HEK293 (cell line): Measurements from ENCODE around the gene ANKH.

Source experiments
- CTCF ChIA-PET: fragments of 350-600 bp; formaldehyde crosslinking; extraction: SDS; loops from one replicate; lab custom pipeline; 2021; ENCODE audit warnings: antibody characterized with exemption; lab: Yijun Ruan, JAX
- POLR2A ChIA-PET: fragments of 300-600 bp; formaldehyde crosslinking; extraction: SDS; loops from one replicate; lab custom pipeline; 2020; ENCODE audit warnings: antibody characterized with exemption, inconsistent platforms; lab: Yijun Ruan, JAX
- H3K27ac ChIP-seq: fragments of 200-500 bp; sonication (Bioruptor generic); 2 replicates; pipeline ENCODE4 v1.5.1; 2014; ENCODE audit warnings: low read depth, low read length, control low read depth, inconsistent platforms; ENCODE audit errors: extremely low read depth
- H3K36me3 ChIP-seq, 2 experiments: fragments of 200-500 bp in 1 of 2; sonication (Bioruptor generic) in 1 of 2; 1 replicate in 1 of 2; 2 replicates in 1 of 2; pipeline ENCODE4 v1.5.1; 2014 to 2017; ENCODE audit warnings: inconsistent platforms in 2 of 2, low read length in 2 of 2; ENCODE audit not compliant: control insufficient read depth in 2 of 2, insufficient read depth in 1 of 2
- H3K4me1 ChIP-seq: fragments of 200-500 bp; sonication (Bioruptor generic); 2 replicates; pipeline ENCODE4 v1.5.1; 2014; ENCODE audit warnings: mild to moderate bottlenecking, low read length, inconsistent platforms; ENCODE audit not compliant: control insufficient read depth, insufficient read depth
- H3K4me3 ChIP-seq: 2 replicates; pipeline ENCODE4 v1.5.1; 2011; ENCODE audit warnings: low read depth, mild to moderate bottlenecking, control low read depth, low read length, moderate library complexity
- H3K9me3 ChIP-seq: fragments of 200-500 bp; sonication (Bioruptor generic); 2 replicates; pipeline ENCODE4 v1.5.1; 2014; ENCODE audit warnings: low read depth, low read length, inconsistent platforms; ENCODE audit not compliant: control insufficient read depth, insufficient read depth
- MYNN ChIP-seq: fragments of 450-650 bp; formaldehyde crosslinking; IDR thresholded peaks from 2 replicates; pipeline ENCODE4 v1.5.1; 2016; ENCODE audit warnings: missing biosample characterization, missing genetic modification characterization, borderline replicate concordance
- YY2 ChIP-seq: fragments of 450-650 bp; formaldehyde crosslinking; IDR thresholded peaks from 2 replicates; pipeline ENCODE4 v1.5.1; 2016; ENCODE audit warnings: missing biosample characterization, missing genetic modification characterization
- ZNF174 ChIP-seq: fragments of 450-650 bp; formaldehyde crosslinking; IDR thresholded peaks from 2 replicates; pipeline ENCODE4 v1.5.0; 2017; ENCODE audit warnings: missing biosample characterization, mild to moderate bottlenecking, missing genetic modification characterization
- ZNF175 ChIP-seq: fragments of 450-650 bp; formaldehyde crosslinking; IDR thresholded peaks from 2 replicates; pipeline ENCODE4 v1.5.1; 2016; ENCODE audit warnings: missing biosample characterization, missing genetic modification characterization
- ZNF214 ChIP-seq: fragments of 450-650 bp; formaldehyde crosslinking; IDR thresholded peaks from 2 replicates; pipeline ENCODE4 v1.5.1; 2017; ENCODE audit warnings: missing biosample characterization, mild to moderate bottlenecking, missing genetic modification characterization, borderline replicate concordance
- ZNF426 ChIP-seq: fragments of 450-650 bp; formaldehyde crosslinking; IDR thresholded peaks from 2 replicates; pipeline ENCODE4 v1.5.1; 2017; ENCODE audit warnings: missing biosample characterization, missing genetic modification characterization, mild to moderate bottlenecking, inconsistent platforms, moderate library complexity
- ZNF473 ChIP-seq: fragments of 450-650 bp; formaldehyde crosslinking; IDR thresholded peaks from 2 replicates; pipeline ENCODE4 v1.5.1; 2017; ENCODE audit warnings: missing biosample characterization, missing genetic modification characterization
- ZNF521 ChIP-seq: fragments of 450-650 bp; formaldehyde crosslinking; IDR thresholded peaks from 2 replicates; pipeline ENCODE4 v1.5.1; 2017; ENCODE audit warnings: missing biosample characterization, mild to moderate bottlenecking, missing genetic modification characterization
- ZNF529 ChIP-seq: fragments of 450-650 bp; formaldehyde crosslinking; IDR thresholded peaks from 2 replicates; pipeline ENCODE4 v1.5.1; 2017; ENCODE audit warnings: missing genetic modification characterization, missing biosample characterization; ENCODE audit not compliant: insufficient replicate concordance
- ZNF596 ChIP-seq: fragments of 450-650 bp; IDR thresholded peaks from 2 replicates; pipeline ENCODE4 v1.5.0; 2018; ENCODE audit warnings: missing biosample characterization, mild to moderate bottlenecking, missing genetic modification characterization, moderate library complexity
- ZNF76 ChIP-seq: fragments of 450-650 bp; formaldehyde crosslinking; IDR thresholded peaks from 2 replicates; pipeline ENCODE4; 2016; ENCODE audit warnings: low read depth, missing biosample characterization, missing genetic modification characterization, borderline replicate concordance
- TF ChIP-seq, protein P1 (sequence below): fragments of 450-650 bp; formaldehyde crosslinking; IDR thresholded peaks from 2 replicates; pipeline ENCODE4 v1.5.0; 2017; ENCODE audit warnings: missing biosample characterization, missing genetic modification characterization, borderline replicate concordance

The ANKH gene

DNA sequence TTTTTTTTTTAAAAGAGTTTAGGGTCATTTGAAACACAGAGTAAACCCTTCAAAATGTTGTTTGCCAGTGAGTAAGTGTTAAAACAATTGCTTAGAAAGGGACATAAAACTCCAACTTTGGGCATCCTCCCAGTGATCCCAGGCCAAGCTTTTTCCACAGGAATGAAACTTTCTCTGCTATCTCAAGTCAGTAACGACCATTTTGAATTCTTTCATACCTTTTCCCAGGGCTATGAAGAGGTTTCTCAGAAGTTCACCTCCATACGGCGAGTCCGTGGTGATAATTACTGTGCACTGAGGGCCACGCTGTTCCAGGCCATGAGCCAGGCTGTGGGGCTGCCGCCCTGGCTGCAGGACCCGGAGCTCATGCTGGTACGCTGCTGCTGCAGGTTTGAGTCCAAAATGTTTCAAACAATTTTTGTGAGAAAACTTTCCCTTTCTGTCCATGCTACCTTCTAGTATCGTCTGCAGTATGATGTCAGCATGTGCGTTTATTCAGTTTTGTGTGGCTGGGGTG, 190.3 kb downstream of the ANKH start:
- H3K4me3 ChIP-seq: no peak overlapping the region
- TF ChIP-seq ZNF175: no peak
- no peak overlapping the region for H3K27ac ChIP-seq
- peaks cover 50 to 53% of the 10 kb centered on the region in 2 experiments for H3K36me3 ChIP-seq
- H3K9me3 ChIP-seq: no peaks in the 10 kb centered on the region
- no peaks in the 10 kb centered on the region for H3K4me1 ChIP-seq
- CTCF ChIA-PET: interaction anchor here (0.7 kb wide), 1 partner anchor 329 kb away, joined by 3 read pairs; no protein-coding TSS in a partner anchor
- POLR2A ChIA-PET: no interaction called here

DNA sequence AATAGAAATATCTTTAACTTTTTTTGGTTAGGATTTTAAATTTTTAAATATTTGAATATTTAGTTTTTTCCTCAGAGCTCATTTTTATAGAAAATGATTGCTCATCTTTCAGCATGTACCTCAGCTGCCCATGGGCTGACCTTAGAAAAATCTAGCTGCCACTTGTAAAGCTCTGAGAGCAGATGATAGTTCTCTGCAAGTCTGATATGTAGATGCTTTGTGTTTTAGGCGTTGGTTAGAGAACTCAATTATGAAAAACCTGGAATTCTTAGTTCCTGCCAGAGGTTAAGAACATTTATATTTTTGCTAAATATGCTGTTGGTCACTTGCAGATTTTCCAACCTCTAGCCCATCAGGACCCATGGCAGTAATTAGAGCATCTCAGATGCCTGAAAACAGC, 192.0 kb downstream of the ANKH start:
- ChIA-PET CTCF (interaction anchor here (0.8 to 1.0 kb wide), 3 partner anchors 10 to 323 kb away, joined by 3 to 4 read pairs (median 4); no protein-coding TSS in a partner anchor), POLR2A (no interaction called here)
- TF ChIP-seq ZNF596 (no peak), YY2 (tag by site-specific recombination) (no peak), ZNF521 (tag by site-specific recombination) (no peak)
- TF ChIP-seq, protein P1, sequence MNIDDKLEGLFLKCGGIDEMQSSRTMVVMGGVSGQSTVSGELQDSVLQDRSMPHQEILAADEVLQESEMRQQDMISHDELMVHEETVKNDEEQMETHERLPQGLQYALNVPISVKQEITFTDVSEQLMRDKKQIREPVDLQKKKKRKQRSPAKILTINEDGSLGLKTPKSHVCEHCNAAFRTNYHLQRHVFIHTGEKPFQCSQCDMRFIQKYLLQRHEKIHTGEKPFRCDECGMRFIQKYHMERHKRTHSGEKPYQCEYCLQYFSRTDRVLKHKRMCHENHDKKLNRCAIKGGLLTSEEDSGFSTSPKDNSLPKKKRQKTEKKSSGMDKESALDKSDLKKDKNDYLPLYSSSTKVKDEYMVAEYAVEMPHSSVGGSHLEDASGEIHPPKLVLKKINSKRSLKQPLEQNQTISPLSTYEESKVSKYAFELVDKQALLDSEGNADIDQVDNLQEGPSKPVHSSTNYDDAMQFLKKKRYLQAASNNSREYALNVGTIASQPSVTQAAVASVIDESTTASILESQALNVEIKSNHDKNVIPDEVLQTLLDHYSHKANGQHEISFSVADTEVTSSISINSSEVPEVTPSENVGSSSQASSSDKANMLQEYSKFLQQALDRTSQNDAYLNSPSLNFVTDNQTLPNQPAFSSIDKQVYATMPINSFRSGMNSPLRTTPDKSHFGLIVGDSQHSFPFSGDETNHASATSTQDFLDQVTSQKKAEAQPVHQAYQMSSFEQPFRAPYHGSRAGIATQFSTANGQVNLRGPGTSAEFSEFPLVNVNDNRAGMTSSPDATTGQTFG (tag by site-specific recombination): no peak
- no peak overlapping the region for H3K4me3 ChIP-seq
- H3K4me1 ChIP-seq: no peaks in the 10 kb centered on the region
- no peak overlapping the region for H3K27ac ChIP-seq
- no peaks in the 10 kb centered on the region for H3K9me3 ChIP-seq
- H3K36me3 ChIP-seq: peaks cover 50% of the 10 kb centered on the region in 2 experiments

DNA sequence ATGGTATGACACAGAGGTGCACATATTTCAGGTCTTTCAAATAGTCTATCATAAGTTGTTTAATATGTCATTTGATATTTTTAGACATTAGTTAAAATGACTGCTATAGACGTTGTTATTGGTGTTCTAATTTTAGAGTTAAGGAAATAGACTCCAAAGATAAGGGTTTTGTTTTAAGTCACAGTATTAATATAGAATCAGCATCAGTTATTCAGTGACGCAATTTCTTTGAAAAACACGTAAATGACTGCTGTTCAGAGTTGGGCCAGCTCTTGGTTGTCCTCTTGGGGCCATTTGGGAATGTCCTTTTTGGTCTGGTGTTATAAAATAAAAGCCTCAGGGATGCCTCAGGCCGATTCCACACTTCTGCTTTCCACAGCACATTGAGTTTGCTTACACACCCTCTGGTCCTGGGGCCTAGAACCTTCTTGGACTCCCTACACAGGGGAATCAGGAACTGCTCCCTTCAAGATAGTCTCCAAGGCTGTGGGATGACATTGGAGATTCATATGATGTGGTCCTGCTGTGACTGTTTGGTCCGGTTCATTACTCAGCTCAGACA, 192.7 kb downstream of the ANKH start:
- TF ChIP-seq ZNF174 (tag by site-specific recombination): no peak
- no peak for TF ChIP-seq ZNF76
- TF ChIP-seq, protein P1 (tag by site-specific recombination): no peak
- no peak for TF ChIP-seq ZNF214 (tag by site-specific recombination)
- 0 out of 2 replicates have a peak, but pooled peaks have one; percentile 14 for TF ChIP-seq MYNN
- H3K9me3 ChIP-seq: no peaks in the 10 kb centered on the region
- no peak overlapping the region for H3K4me3 ChIP-seq
- ChIA-PET POLR2A (no interaction called here), CTCF (interaction anchor here (0.6 to 1.0 kb wide), 3 partner anchors 12 to 324 kb away, joined by 3 to 4 read pairs (median 4); no protein-coding TSS in a partner anchor)
- no peak overlapping the region for H3K27ac ChIP-seq
- H3K4me1 ChIP-seq: no peaks in the 10 kb centered on the region
- H3K36me3 ChIP-seq: peaks cover 48 to 53% of the 10 kb centered on the region in 2 experiments

DNA sequence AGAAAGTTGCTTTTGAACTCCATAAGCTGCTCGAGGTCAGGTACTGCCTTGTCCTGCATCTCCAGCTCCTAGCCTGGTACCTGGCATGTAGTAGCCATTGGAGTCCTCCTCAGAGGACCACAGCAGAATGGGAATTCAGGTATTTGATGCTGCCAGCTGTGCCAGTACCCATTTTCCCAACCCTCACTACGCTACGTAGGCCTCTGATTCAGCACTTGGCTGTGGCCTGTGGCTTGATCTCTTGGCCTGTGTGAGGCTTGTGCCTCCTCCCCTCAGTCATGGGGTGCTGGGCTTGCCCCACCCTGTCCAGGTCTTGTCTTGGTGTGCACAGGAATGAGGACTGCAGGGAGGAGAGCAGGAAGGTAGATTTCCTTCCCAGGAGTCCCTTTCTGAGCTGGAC, 195.3 kb downstream of the ANKH start:
- Histone ChIP-seq H3K27ac (no peak overlapping the region), H3K4me1 (peaks cover 7% of the 10 kb centered on the region), H3K9me3 (no peaks in the 10 kb centered on the region), H3K36me3 (peaks cover 31% of the 10 kb centered on the region in 2 experiments), H3K4me3 (no peak overlapping the region)
- CTCF ChIA-PET: interaction anchor here (0.5 to 1.6 kb wide), 2 partner anchors 17 to 327 kb away, joined by 3 to 5 read pairs; no protein-coding TSS in a partner anchor
- TF ChIP-seq ZNF426: no peak
- no peak for TF ChIP-seq ZNF529 (tag by site-specific recombination)
- TF ChIP-seq ZNF473: no peak
- POLR2A ChIA-PET: no interaction called here
